GM12878 (cell line): ENCODE measurements around the gene STAT5B. TPM values are rescaled to one million over a fixed set of nuclear protein-coding genes. Genes with fewer than 3 reads are reported as not detected.

Experiments used
- CEBPZ ChIP-seq: fragments of 150-350 bp; IDR thresholded peaks from 2 replicates; pipeline ENCODE4 v1.6.1; 2016; ENCODE audit warnings: low read depth, low read length
- HDGF ChIP-seq: fragments of 450-650 bp; IDR thresholded peaks from 2 replicates; pipeline ENCODE4 v1.6.1; 2016; ENCODE audit warnings: antibody characterized with exemption
- IRF5 ChIP-seq: fragments of 450-650 bp; IDR thresholded peaks from 2 replicates; pipeline ENCODE4 v1.6.1; 2017; ENCODE audit warnings: borderline replicate concordance
- KAT2A ChIP-seq: conservative IDR thresholded peaks from 2 replicates; pipeline ENCODE4 v1.6.1; 2011; ENCODE audit warnings: low read depth, low read length; ENCODE audit not compliant: control insufficient read depth
- KDM1A ChIP-seq: fragments of 200-600 bp; sonication (generic); IDR thresholded peaks from 2 replicates; pipeline ENCODE4 v1.6.1; 2016; ENCODE audit warnings: borderline replicate concordance
- NBN ChIP-seq: fragments of 450-650 bp; IDR thresholded peaks from 2 replicates; pipeline ENCODE4 v1.6.1; 2016
- NR2F1 ChIP-seq: fragments of 450-650 bp; conservative IDR thresholded peaks from 2 replicates; pipeline ENCODE4 v1.6.1; 2017; ENCODE audit warnings: mild to moderate bottlenecking
- PAX8 ChIP-seq: fragments of 450-650 bp; IDR thresholded peaks from 2 replicates; pipeline ENCODE4 v1.6.1; 2017; ENCODE audit warnings: mild to moderate bottlenecking, moderate library complexity
- SMAD1 ChIP-seq: fragments of 450-650 bp; IDR thresholded peaks from 2 replicates; pipeline ENCODE4 v1.6.1; 2018; ENCODE audit warnings: mild to moderate bottlenecking, low read depth; ENCODE audit not compliant: partially characterized antibody
- YBX1 ChIP-seq: fragments of 450-650 bp; IDR thresholded peaks from 2 replicates; pipeline ENCODE4 v1.6.1; 2016; ENCODE audit warnings: antibody characterized with exemption
- ZNF384 ChIP-seq: IDR thresholded peaks from 2 replicates; pipeline ENCODE4 v1.6.1; 2012; ENCODE audit warnings: low read depth, mild to moderate bottlenecking, low read length, improper control_type of control experiment, borderline replicate concordance
- ZZZ3 ChIP-seq: IDR thresholded peaks from 2 replicates; pipeline ENCODE4 v1.6.1; 2011; ENCODE audit warnings: low read depth; ENCODE audit not compliant: control insufficient read depth, insufficient read length
- polyA plus RNA-seq, 11 experiments: library from polyadenylated mRNA; depleted of rRNA in 4 of 11; unstranded in 6 of 11; stranded (reverse) in 5 of 11; fragments of >200 nt; fragmentation: Nextera tagmentation in 4 of 11; fragmentation: Illumina TruSeq in 1 of 11; extraction: Ambion mirVana in 4 of 11; extraction: Trizol in 1 of 11; gene quantifications; 1 replicate in 1 of 11; 2 replicates in 10 of 11; pipeline versions ENCODE4 v1.2.1 to v1.2.3, GENCODE V29; 2011 to 2016; ENCODE audit warnings: inconsistent platforms in 2 of 11, missing spikeins in 2 of 11, low read depth in 1 of 11
- total RNA-seq, 4 experiments: library from RNA; depleted of rRNA in 3 of 4; stranded (reverse); fragments of >200 nt in 3 of 4; fragmentation: Illumina TruSeq in 1 of 4; extraction: Trizol in 1 of 4; gene quantifications; 2 replicates each; pipeline versions ENCODE4 v1.2.1 to v1.2.3, GENCODE V29; 2013 to 2021

The STAT5B gene
- total and polyA plus RNA-seq, 10 of the 15 experiments (the other 5 are each of a cell fraction or from before 2014, with no cell fraction given), result 11.0 to 69.6 (median 46.7) TPM

GRCh38 chr17:42325026-42325425 is 48.8 kb upstream of the STAT5B start (continued):
- TF ChIP-seq IRF5 (no peak), CEBPZ (no peak), KDM1A (no peak), PAX8 (no peak), YBX1 (no peak), NR2F1 (no peak), HDGF (no peak), NBN (no peak), SMAD1 (no peak), ZNF384 (no peak), ZZZ3 (no peak), KAT2A (no peak)
- TF ChIP-seq, all 136 proteins: peak for 0
